SK-N-SH (cell line): ENCODE results near the gene CTSF.
"Not testable (repeated sequence)": the region's sequence is repeated elsewhere in the genome, so short reads cannot be mapped to it uniquely, and the experiment has no call there.

Experiments
- CTCF ChIP-seq: fragments of 200-600 bp; sonication (generic); IDR thresholded peaks from 2 replicates; pipeline ENCODE4 v1.6.1; 2017; ENCODE audit warnings: antibody characterized with exemption, mild to moderate bottlenecking, moderate library complexity
- EP300 ChIP-seq, 2 experiments: IDR thresholded peaks; 2 replicates each; pipeline versions ENCODE4 v1.4.0 to v1.6.1; 2012; ENCODE audit warnings: borderline replicate concordance in 1 of 2, low read depth in 1 of 2, low read length in 1 of 2
- EZH2phosphoT487 ChIP-seq: fragments of 200-600 bp; sonication (generic); IDR thresholded peaks from 2 replicates; pipeline ENCODE4 v1.6.1; 2017; ENCODE audit warnings: low read depth, mixed run types, mild to moderate bottlenecking, antibody characterized with exemption, moderate library complexity, borderline replicate concordance
- JUND ChIP-seq: IDR thresholded peaks from 2 replicates; pipeline ENCODE4 v1.4.0; 2012
- MAX ChIP-seq: IDR thresholded peaks from 2 replicates; pipeline ENCODE4 v1.4.0; 2012; ENCODE audit warnings: low read depth
- POLR2AphosphoS5 ChIP-seq: IDR thresholded peaks from 2 replicates; pipeline ENCODE4 v1.6.1; 2012; ENCODE audit warnings: low read depth, low read length
- RAD21 ChIP-seq: IDR thresholded peaks from 2 replicates; pipeline ENCODE4 v1.6.1; 2012; ENCODE audit warnings: mild to moderate bottlenecking, low read length
- RXRA ChIP-seq: IDR thresholded peaks from 2 replicates; pipeline ENCODE4 v1.4.0; 2012; ENCODE audit warnings: low read depth, mild to moderate bottlenecking, borderline replicate concordance
- SIN3A ChIP-seq: IDR thresholded peaks from 2 replicates; pipeline ENCODE4 v1.6.1; 2012; ENCODE audit warnings: low read depth, mild to moderate bottlenecking, low read length, moderate library complexity, borderline replicate concordance
- SMC3 ChIP-seq: IDR thresholded peaks from 2 replicates; pipeline ENCODE4 v1.6.1; 2012; ENCODE audit warnings: low read depth, low read length, improper control_type of control experiment
- USF1 ChIP-seq: IDR thresholded peaks from 2 replicates; pipeline ENCODE4 v1.4.0; 2012; ENCODE audit warnings: low read depth, borderline replicate concordance
- USF2 ChIP-seq: fragments of 150-350 bp; IDR thresholded peaks from 2 replicates; pipeline ENCODE4 v1.6.1; 2017; ENCODE audit warnings: antibody characterized with exemption, low read length, low read depth, borderline replicate concordance
- ZBTB33 ChIP-seq: IDR thresholded peaks from 2 replicates; pipeline ENCODE4 v1.4.0; 2012; ENCODE audit warnings: low read depth, borderline replicate concordance

- not testable (repeated sequence) for TF ChIP-seq CTCF; POLR2AphosphoS5; SMC3; EZH2phosphoT487; ZBTB33; RAD21; EP300 (IDR thresholded peaks at IDR 0.05; ENCODE audit: borderline replicate concordance in 1 of 2, low read depth in 1 of 2, low read length in 1 of 2); USF1; JUND; USF2; RXRA; MAX; SIN3A
Measured at GRCh38 chr11:66544952-66545351, 23.5 kb downstream of the CTSF start.
